HG03439 (cell line): ENCODE results near the gene OTOS.

Experiments
- ATAC-seq: cut with Tn5 transposase; IDR thresholded peaks from one replicate; pipeline ENCODE4 v1.9.1; 2021; ENCODE audit warnings: mild to moderate bottlenecking, moderate library complexity; ENCODE audit not compliant: unreplicated experiment

The OTOS gene

DNA sequence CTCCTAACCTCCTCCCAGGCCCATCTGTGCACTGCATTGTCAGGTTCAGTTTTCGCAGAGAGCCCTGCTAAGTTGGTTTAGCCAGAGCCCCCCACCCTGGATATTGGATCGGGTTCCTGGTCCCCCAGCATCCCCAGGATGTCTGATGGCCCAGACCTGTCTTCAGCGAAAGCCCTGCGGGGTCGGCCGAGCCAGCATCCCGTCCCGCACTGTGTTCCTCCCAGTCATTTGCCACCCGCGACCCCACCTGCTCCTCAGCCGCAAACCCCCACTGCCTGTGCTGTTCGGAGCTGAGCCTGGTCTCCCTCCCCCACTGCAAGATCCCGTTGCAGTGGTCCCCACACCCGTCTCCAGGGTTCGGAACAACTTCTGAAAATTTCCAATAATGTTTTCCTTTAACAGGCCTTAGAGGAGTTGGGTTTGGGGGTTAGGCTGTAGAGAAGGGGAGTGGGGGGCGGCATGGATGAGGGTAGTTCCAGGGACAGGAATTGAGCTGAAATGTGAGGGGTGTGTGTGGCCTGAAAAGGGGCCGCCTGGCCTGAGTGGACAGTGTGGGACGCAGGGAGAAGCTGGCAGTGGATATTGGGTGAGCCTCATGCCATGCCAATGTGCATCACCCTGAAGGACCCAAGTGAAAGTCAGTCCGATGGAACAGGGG lies 2.7 kb downstream of the OTOS start:
- ATAC-seq = no peak

GRCh38 chr2:240136671-240137292 lies 3.7 kb downstream of the OTOS start:
- peak; percentile 18 for ATAC-seq

DNA sequence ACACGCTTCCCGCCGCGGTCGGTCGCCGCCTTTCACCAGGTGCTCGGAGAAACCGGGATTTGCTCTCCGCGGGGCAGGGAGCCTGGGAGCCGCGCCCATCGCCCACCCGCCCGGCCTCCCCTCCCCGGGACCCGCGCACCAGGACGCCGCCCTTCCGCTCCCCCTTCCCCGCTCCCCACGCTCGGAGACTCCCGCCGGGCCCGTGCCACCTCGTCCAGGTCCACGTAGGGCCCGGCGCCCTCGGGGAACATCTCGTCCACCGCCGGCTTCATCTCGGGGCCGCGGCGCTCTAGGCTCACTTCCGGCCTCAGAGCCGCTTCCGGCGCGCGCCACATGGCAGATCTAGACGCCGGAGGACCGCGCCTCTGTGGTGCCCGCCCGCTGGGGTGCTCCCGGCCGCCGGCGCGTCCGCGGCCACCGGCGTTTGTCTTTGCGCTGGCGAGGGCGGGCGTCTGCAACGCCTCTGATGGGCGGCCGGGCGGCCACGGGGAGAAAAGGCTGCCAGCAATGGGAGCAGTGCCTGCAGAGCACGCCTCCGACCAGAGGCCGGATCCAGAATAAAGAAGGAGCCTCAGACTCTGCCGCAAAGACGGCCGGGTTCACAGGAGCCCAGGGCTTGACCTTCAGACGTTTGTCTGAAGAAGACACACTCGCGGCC lies 4.3 kb downstream of the OTOS start, which contains the start of gene COPS9:
Gene COPS9 (minus strand): TSS at position 293 of the 658 bp plus-strand sequence. CDS start 21 bp downstream, at position 272.
- ATAC-seq = peak; percentile 87

DNA sequence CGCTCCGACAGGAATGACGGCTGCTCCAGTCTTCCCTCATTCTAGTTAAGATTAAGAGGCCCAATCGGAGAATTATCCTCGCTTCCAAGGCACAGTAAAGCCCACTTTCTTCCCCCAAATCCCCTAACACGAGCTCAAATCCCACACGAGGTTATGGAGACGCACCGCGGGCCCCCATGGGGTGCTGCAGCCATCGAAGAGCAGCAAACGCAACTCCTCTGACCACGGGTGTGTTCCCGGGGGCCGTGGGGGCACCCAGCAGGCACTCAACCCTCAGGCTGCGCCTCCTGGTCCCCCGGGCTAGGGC lies 4.8 kb downstream of the OTOS start:
- ATAC-seq = no peak

GRCh38 chr2:240134956-240135520 lies 5.4 kb downstream of the OTOS start:
- ATAC-seq = no peak

DNA sequence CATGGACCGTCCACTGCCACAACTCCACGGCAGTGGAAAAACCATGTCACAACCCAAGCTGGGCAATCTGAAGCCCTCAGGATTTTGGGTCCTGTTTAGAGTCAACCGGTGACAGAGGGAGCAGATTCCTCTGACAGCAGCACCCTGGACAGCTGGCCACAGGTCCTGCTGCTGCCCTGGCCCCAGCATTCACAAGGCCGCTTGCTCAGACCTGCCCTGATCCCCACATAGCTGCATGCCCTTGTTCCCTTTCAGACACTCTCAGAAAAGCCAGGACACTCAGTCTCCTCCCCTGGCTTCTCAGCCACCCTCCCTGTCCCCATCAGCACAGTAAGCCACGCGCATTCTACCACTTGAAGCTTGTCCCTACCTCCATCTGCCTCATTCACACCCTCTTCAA lies 6.0 kb downstream of the OTOS start:
- no peak for ATAC-seq

DNA sequence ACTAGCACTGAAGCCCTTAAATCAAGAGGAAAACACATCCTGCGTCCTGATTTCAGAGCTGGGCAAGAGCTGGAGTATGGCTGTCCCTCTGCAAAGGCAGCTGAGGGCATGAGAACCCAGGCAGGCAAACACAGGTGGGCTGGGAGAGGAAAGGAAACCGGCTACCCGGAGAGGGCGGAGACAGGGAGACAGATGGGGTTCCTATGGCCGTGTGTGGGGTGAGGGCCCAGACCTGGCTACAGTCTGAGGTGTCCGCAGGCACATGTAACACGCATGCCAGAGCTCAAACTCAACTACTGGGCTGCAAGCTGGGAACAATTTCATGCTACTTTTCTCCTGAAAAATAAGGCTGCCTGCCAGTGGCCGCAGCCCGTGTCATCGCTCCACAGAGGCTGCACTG lies 7.1 kb downstream of the OTOS start:
- ATAC-seq = no peak

DNA sequence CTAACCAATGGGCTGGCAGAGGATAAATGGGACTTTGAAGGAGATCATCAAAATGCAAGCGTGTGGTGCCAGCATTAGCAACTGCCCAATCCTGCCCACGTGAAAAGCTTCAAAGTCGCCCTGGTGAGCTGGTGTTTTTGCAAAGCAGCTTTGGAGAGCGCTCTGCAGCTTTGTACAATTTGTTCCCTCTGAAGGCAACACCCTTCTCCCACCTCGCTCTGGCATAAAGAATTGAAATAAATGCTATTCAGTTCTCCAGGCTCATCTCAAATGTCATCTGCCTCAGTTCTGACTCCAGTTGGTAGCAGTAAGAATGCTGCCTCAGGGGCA lies 7.8 kb downstream of the OTOS start:
- ATAC-seq = no peak

DNA sequence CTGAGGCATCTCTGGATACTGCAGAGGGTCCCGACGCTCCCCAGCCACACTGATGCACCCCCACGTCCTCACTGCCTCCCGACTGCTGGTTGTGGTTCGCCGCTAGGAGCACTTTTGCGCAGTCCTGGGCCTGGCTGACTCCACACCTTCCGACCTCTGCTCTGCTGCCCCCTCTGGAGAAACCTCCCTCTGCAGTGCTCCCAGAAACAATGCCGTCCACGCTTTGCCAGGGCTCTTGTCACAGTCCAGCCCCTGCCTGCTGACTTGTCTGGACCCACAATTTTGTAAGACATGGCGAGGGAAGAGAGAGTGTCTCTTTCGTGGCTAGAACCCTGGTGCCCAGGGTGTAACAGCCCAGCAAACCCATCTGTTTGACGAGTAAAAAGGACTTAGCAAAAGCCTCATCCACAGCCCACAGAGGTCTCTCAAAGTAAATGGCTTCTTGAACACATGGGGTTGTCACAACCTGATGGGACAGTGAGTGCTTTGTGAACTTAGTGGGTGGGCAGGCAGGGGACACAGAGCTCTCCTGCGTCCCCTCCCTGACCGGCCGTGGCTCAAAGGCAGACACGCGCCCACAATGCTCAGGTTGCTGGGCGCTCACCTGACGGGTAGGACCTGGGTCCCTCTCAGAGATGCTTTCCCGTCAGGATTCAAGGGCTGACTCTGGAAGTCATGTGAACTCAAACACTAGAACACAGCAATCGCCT lies 8.4 kb downstream of the OTOS start:
- ATAC-seq = no peak

DNA sequence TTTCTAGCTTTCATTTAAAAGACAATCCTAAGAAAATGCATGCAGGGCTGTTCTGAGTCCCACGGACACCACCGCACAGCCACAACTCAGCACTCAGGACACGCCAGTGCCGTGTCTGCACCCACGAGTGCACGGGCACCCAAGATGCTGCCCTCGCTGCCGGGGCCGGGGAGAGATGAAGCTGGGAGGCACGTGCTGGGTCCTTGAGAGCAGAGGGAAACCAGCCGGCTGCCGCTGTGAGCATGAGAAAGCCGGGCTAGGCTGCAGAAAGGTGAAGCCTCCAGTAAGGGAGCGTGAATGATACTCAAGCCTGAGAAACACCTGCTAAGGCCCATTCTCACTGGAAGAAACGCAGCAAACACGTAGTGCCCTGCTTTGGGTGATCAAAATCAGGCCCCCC lies 9.2 kb downstream of the OTOS start:
- ATAC-seq = no peak

DNA sequence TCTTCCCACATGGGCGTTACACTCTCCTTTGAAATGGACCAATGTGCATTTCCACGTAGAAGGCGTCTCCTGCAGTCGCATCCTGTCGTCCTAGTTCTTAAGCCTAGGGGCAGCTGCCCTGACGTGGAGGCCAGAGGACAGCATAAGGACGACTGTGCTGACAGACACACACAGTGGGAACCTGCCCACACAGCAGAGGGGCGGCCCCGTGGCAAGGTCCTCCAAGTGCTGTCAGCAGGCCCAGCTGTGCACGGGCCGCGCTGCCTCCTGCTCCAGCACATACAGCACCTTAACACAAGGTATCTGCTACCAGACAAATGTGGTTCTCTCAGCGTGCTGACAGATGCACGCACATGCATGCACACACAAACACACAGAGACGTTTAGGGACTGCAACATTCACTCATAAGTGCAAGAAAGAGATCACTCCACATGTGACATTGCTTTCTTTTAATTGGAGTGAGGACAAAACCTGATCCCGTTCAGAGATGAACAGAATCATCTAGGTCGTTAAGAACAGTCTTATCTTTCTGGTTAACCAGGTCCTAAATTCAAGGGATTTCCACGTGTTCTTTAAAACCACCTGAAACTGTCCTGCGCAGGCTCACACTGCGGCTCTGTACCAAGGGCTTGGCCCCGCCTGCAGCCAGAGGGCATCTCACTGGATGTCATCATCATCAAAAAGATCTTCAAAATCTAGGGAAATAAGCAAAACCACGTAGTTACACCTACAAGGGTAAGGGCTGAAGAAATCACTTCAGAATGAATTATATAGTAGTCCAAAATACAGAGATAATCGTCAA lies 9.9 kb downstream of the OTOS start:
- ATAC-seq = no peak

DNA sequence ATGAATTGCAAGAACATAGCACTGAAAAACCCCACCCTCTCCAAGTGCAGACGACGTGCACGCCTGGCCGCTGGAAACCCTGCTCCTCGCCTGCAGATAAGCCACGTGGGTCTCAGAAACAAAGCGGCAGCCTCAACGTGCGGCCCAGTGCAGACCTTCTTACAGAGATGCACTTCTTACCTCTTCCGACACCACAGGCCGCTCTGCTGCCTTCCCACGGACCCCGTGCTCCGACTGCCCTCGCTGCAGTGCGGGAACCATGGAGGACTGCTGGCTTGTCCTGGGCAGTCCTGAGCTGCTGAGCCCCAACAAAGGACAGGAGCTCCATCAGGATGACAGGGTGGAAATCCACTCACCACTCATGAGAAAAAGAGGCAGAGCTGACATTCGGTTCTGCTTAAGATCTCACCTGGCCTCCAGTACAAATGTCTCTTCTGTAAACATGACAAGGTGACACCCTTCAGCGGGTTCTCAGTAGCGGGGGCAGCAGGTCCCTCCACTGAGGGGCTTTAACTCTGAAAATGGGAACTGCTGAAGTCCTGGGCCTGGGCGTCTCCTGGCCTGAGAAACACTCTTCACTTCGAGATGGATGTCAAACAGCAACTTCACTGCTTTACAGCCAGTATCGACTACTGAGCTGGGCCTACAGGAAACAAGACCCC lies 10.6 kb downstream of the OTOS start:
- ATAC-seq = no peak

DNA sequence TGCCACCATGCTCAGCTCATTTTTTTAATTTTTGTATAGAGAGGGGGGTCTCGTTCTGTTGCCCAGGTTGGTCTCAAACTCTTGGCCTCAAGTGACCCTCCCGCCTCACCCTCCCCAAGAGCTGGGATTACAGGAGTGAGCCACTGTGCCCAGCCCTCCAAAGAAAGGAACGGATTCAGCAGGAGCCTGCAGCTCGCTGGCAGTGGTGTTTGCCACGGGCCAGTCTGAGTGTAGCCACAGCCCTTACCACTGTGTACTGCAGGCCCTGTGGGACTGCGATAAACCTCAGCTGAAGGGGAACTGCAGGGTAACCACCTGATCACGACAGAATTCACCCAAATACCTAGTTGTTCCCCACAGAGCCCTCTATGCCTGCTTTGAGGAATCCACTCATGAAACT lies 11.1 kb downstream of the OTOS start:
- no peak for ATAC-seq

- no peak for ATAC-seq
Observed at GRCh38 chr2:240128608-240129145, 11.8 kb downstream of the OTOS start.

DNA sequence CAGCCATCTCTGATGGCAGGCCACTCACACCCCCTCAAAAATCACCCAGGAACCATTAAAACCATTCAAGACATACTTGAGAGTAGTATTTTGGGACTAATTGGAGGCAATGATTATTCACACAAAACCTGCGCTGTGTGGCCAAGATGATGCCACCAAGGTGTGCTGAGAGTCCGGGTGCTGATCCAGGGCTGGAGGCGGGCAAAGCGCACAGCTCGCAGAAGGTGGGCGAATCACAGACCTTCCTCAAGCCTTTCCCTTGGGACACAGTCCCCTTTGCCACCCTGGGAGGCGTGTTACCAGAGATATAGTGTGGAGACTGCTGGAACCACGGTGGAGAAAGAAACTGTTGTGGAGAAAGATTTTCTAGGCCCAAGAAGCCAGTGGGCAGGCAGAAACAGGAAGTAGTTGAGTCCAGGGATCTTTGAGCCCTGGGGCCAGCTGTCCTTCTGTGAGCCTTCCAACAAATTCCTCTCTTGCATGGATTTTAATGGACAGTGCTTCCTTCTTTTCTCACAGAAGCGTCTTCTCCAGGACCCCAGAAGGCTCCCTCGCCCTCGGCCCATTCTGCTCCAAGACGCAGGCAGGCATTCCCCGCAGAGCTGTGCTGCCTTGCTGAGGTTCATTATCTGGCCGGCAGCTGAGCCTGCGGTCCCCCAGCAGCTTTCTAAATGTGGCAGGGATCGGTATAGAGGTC lies 12.4 kb downstream of the OTOS start:
- no peak for ATAC-seq

GRCh38 chr2:240127191-240127750 lies 13.2 kb downstream of the OTOS start:
- no peak for ATAC-seq

- no peak for ATAC-seq
Observed at GRCh38 chr2:240126731-240127130, 13.7 kb downstream of the OTOS start.

GRCh38 chr2:240125742-240126141 lies 14.7 kb downstream of the OTOS start:
- ATAC-seq = no peak

DNA sequence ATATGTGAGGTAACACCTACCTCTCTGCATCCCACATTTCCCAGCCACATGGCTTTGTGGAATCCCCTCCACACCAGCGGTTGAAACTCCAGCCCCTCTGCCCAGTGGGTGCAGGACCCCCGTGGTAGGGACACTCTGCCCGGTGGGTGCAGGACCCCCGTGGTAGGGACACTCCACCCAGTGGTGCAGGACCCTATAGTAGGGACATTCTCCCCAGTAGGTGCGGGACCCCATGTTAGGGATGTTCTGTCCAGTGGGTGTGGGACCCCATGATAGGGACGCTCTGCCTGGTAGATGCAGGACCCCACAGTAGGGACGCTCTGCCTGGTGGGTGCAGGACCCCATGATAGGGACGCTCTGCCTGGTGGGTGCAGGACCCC lies 15.8 kb downstream of the OTOS start:
- ATAC-seq = no peak
